Pulmonary artery endothelial cell (primary cell): ENCODE results near the gene CHTF18. TPM values are rescaled to one million over a fixed set of nuclear protein-coding genes. Genes with fewer than 3 reads are reported as not detected.

Experiments used
- DNase-seq: peaks from one replicate; pipeline ENCODE4 v3.0.0-alpha.2; 2011; ENCODE audit warnings: low read depth, low spot score
- total RNA-seq: library from RNA; depleted of rRNA; stranded (reverse); fragments of >200 nt; gene quantifications from 2 replicates; pipeline ENCODE4 v1.2.3, GENCODE V29; 2014

Gene CHTF18
- total RNA-seq, 1 donor from 2014 or later = 14.2 TPM

DNA sequence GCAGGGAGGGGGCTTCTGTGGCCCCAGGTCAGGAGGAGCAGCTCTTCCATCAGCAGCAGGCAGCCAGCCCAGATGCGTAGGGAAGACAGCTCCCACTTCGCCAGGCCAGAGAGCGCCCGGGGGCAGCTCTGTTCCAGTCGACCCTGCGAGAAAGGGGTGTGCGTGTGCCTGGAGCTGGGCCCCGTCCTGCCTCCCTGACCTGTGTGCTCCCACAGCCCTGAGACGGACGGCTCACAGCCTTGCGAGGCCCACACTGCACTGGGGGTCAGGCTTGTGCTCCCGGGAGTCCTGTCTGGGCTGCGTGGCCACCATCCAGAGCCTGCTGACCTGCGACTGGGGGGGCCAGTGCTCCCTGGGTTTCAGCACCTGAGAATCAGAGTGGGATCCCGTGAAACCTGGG, 28.4 kb upstream of the CHTF18 start:
- no peak for DNase-seq

DNA sequence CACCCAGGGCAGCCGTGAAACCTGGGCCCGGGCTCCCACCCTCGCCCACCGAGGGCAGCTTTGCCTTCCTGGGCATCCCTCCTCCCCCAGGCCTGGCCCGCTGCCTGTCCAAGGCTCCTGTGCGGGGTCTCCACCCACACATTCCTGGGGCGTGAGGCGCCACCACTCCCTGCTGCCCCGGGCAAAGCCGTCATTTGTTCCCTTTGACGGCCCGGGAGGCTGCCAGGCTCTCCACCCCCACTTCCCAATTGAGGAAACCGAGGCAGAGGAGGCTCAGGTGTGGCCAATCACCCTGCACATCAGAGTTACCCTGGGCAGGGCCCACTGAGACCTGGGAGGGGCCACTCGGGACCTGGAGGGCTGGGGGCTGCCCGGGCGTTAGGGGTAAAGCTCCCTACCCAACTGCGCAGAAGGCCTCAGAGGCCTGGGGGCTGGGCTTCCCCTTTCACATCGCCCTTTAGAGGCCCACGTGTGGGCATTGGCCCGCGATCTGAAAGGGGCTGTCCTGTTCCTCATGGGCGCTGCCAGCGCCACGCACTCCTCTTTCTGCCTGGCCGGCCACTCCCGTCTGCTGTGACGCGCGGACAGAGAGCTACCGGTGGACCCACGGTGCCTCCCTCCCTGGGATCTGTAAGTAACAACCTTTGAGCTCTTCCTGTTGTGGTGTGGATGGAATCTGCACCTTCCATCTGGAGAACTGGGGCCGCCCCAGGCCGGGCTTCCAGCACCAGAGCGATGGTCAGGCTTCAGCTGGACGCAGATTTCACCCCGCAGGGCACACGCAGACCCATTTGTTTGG, 27.7 kb upstream of the CHTF18 start, which contains the start of gene MSLN:
MSLN (plus strand) TSS at position 190 of the 799 bp plus-strand sequence. CDS start 1,947 bp downstream, outside the sequence.
- DNase-seq = no peak

DNA sequence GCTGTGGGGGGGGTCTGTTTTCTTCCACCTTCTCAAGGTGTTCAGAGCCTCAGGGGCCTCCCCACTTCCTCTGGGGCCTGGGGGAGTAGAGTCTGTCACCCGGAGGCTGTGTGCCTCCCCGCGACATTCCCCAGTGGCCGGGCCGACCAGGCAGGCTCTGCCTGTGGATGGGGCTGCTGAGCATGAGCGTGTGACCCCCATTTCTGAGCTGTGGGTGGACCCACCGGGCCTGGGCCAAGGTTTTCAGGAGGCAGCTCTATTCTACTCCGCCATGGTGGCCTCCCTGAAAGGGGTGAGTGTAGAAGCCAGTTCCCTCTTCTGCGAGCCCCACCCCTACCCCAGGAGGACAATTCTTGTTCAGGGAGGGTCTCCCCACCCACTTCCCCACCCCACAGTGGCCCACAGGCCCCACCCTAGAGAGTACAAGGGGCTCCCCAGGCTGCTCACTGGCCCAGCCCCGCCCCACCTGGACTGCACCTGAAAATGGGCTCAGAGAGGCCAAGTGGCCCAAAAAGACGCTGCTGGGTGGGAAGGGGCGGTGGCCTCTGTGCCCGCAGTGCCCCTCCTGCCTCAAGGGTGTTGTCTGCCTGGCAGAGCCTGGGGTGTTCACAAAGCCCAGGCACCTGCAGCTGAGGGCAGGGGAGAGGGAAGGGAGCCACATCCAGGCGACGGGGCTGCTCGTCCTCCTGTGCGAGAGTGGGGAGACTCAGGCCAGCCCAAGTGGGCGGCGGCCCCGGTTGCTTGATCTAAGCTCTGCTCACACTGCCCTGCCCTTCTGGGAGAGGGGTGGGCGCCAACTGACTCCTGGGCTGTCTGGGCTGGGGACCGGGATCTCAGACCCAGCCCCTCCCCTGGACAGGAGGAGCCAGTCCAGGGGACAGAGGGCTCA, 26.6 kb upstream of the CHTF18 start:
- DNase-seq = no peak

DNA sequence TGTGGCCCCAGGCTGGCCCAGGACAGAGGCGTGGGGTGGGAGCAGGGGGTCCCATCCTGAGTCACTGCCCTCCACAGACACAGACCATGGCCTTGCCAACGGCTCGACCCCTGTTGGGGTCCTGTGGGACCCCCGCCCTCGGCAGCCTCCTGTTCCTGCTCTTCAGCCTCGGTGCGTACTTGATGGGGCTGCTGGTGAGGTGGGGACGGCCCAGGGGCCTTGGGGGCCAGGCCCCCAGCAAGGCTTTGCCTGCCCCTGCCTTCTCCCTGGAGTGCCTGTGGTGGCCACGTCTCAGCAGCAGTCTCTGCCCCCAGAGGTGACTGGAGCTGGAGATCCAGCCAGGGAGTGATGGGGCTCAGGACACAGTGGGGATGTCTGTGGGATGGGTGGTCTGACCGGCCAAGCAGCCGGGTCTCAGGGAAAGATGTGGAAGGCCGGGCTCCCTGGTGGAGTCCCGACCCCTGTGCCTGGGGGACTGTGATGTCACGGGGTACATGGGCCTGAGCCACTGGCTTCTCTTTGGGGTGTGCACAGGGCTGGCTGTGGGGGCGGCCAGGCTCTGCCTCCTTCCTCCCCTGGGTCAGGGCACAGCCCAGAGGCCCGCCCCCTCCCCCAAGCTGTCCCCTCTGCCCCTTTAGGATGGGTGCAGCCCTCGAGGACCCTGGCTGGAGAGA, 25.7 kb upstream of the CHTF18 start:
- DNase-seq = no peak

DNA sequence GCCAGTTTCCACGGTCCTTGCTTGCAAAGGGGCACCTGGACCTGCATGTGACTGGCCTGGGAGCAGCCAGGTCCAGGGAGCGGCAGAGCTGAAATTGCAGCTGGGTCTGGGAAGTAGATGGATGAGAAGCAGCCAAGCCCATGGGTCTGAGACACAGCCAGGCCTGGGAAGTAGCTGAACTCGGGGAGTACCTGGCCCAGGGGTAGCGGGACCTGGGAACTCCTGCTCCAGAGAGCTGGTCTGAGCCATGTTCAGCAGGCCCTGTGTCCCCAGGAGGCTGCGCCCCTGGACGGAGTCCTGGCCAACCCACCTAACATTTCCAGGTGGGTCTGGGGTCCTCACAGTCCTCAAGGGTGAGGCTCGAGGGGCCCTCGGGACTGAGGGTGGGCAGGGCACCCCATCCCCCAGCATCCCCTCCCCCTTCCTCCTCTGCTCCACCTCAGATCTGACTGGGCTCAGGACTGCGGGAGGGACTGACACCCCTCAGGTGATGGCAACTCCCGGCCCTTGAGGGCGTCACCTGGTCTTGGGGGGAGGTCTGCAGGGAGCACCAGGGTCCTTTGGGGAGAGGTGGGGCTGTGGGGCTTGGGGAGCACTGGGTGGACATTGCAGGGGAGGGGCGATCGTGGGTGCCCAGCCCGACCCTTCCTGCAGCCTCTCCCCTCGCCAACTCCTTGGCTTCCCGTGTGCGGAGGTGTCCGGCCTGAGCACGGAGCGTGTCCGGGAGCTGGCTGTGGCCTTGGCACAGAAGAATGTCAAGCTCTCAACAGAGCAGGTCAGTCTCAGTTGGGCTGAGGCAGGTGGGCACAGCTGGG, 24.8 kb upstream of the CHTF18 start:
- no peak for DNase-seq

DNA sequence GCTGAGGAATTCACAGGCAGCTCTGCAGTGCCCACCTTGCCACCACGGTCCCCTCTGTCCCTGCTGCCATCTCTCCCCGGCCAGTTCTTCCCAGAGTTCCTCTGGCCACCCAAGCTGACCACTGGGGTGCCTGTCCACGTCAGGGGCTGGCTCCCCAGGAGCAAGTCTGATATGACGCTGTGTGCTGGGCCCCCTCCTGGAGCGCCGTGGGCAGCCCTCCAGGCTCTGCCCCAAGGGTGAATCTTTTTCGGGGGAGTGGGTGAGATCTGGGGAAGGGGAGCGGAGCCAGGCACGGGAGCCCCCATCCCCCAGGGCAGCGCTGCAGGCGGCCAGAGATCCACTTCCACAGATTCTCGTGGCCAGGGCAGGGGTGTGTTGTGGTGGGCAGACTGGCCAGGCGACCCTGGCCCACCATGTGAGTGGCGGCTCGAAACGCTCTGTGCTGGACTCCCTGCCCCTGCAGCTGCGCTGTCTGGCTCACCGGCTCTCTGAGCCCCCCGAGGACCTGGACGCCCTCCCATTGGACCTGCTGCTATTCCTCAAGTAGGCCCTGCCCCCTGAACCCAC, 24.2 kb upstream of the CHTF18 start:
- DNase-seq = no peak

DNA sequence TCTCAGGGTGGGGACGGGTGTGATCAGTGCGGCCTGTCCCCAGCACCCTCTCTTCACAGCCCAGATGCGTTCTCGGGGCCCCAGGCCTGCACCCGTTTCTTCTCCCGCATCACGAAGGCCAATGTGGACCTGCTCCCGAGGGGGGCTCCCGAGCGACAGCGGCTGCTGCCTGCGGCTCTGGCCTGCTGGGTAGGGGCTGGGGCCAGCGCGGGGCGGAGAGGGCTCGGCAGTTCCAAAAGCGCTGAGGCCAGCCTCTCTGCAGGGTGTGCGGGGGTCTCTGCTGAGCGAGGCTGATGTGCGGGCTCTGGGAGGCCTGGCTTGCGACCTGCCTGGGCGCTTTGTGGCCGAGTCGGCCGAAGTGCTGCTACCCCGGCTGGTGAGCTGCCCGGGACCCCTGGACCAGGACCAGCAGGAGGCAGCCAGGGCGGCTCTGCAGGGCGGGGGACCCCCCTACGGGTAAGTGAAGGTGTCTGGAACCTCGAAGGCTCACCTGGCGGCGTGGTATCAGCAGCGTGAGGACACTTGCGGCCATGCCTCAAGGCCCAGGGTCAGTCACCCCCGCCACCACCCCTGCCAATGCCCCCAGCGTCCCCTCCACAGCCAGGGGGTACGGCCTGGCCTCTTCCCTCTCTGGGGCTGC, 23.5 kb upstream of the CHTF18 start:
- no peak for DNase-seq

DNA sequence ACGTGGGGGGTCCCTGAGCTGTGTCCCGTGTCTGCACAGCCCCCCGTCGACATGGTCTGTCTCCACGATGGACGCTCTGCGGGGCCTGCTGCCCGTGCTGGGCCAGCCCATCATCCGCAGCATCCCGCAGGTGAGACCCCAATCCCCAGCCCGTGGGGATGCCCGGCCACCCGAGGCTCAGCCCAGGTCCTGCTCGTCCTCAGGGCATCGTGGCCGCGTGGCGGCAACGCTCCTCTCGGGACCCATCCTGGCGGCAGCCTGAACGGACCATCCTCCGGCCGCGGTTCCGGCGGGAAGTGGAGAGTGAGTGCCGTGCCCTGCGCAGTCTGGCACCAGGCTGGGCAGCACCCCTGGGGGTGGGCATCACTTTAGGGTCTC, 22.9 kb upstream of the CHTF18 start:
- DNase-seq = no peak

DNA sequence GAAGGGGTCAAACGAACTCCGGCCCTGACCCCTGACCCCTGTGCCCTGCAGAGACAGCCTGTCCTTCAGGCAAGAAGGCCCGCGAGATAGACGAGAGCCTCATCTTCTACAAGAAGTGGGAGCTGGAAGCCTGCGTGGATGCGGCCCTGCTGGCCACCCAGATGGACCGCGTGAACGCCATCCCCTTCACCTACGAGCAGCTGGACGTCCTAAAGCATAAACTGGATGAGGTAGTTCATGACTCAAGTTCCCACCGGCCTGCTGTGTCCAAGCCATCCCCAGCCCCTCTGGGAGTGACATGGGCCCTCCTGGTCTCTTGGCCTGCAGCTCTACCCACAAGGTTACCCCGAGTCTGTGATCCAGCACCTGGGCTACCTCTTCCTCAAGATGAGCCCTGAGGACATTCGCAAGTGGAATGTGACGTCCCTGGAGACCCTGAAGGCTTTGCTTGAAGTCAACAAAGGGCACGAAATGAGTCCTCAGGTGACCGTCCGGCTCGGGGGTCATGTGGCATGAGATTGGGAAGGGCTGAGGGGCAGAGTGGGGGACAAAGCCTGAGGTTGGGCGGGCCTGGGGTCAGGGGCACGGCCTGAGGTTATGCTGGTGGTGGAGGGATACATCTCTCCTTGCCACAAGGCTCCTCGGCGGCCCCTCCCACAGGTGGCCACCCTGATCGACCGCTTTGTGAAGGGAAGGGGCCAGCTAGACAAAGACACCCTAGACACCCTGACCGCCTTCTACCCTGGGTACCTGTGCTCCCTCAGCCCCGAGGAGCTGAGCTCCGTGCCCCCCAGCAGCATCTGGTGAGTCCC, 22.2 kb upstream of the CHTF18 start:
- DNase-seq = no peak

DNA sequence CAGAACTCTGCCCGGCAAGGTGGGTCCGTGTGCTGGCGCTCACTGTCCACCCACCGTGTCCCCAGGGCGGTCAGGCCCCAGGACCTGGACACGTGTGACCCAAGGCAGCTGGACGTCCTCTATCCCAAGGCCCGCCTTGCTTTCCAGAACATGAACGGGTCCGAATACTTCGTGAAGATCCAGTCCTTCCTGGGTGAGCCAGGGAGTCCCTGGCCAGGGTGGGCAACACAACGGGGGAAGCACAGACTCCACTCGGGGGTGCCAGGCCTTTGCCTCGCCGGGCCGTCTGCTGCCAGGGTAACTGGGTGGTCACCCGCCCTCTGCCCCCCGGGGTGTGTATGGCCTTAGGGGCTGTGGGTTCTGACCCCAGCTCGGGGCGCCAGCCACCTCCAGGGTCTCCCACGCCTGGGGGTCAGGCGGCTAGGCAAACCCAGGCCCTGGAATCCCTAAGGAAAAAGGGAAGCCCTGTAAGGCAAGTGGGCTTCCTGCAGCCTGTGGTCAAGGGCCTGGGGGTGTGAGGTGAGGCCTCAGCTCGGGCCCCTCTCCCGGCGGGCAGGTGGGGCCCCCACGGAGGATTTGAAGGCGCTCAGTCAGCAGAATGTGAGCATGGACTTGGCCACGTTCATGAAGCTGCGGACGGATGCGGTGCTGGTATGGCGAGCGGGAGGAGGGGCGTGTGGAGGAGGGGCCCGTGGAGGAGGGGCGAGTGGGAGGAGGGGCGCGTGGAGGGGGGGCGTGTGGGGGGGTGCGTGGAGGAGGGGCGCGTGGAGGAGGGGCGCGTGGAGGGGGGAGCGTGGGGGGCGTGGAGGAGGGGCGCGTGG, 21.4 kb upstream of the CHTF18 start:
- no peak for DNase-seq

DNA sequence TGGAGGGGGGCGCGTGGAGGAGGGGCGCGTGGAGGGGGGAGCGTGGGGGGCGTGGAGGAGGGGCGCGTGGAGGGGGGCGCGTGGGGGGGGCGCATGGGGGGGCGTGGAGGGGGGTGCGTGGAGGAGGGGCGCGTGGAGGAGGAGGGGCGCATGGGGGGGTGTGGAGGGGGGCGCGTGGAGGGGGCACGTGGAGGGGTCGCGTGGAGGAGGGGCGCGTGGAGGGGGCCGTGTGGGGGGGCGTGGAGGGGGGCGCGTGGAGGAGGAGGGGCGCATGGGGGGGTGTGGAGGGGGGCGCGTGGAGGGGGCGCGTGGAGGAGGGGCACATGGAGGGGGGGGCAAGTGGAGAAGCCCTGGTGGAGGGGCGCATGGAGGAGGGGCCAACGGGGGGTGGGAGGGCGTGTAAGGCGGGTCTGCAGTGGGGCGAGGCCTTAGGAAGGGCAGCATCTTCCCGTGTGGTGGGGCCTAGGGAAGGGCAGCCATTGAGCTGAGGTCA, 20.6 kb upstream of the CHTF18 start:
- no peak for DNase-seq

DNA sequence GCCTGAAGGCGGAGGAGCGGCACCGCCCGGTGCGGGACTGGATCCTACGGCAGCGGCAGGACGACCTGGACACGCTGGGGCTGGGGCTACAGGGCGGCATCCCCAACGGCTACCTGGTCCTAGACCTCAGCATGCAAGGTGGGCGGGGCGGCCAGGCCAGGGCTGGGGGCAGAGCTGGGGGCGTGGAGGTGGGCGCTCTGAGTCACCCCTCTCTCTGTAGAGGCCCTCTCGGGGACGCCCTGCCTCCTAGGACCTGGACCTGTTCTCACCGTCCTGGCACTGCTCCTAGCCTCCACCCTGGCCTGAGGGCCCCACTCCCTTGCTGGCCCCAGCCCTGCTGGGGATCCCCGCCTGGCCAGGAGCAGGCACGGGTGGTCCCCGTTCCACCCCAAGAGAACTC, 20.0 kb upstream of the CHTF18 start:
- no peak for DNase-seq

DNA sequence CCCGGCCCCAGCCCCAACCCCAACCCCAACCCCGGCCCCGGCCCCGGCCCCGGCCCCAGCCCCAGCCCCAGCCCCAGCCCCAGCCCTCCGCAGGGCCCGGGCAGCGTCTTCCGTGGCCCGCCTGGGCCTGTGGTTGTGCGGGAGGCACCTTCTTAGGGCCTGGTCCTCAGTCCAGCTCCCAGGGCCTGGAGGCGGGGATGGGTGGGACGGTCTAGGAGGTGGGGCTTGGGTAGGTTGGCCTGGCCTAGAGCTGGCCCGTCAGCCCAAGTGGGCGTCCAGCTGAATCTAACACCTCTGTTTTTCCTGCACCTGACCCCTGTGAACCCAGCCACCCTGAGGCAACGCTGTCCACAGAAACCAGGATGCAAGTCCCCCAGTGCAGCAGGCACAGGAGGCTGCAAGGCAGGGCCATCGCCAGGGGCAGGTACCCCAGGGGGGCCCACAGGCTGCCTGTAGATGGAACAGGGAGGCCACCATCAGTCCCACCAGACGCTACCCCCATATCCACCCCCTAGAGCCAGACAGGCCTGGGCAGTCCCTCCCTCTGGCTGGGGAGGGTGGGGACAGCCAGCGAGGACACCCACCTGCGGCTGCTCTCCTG, 19.1 kb upstream of the CHTF18 start:
- no peak for DNase-seq

DNA sequence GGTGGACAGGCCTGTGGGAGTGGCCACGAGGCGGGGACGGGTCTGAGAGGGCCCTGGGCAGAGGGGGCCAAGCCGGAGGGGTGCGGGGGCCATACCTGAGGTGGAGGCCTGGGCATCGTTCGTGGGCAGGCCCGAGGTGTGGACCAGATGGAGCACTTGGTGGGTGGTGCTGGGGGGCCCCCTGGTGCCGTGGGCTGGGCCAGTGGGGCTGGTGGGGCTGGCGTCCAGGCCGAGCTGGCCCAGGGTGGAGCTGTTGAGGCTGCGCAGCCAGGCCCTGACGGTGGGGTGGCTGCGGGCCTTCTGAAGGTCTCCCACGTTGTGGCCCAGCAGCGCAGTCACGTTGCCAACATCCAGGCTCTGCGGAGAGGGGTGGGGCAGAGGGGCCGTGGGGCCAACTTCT, 18.5 kb upstream of the CHTF18 start:
- DNase-seq = no peak

DNA sequence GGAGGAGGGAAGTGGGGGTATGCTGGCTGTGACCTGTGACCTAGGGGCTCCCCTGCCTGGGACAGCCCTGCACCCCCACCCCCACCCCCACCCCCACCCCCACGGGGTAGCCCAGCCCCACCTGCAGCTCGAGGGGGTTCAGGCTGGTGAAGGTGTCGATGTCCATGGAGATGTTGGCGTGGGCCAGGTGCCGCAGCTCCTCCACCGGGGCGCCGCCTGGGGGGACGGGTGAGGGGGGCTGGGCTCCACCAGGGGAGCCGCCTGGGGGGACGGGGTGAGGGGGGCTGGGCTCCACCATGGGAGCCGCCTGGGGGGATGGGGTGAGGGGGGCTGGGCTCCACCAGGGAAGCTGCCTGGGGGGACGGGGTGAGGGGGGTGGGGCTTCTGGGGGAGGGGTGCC, 18.0 kb upstream of the CHTF18 start:
- DNase-seq = no peak

DNA sequence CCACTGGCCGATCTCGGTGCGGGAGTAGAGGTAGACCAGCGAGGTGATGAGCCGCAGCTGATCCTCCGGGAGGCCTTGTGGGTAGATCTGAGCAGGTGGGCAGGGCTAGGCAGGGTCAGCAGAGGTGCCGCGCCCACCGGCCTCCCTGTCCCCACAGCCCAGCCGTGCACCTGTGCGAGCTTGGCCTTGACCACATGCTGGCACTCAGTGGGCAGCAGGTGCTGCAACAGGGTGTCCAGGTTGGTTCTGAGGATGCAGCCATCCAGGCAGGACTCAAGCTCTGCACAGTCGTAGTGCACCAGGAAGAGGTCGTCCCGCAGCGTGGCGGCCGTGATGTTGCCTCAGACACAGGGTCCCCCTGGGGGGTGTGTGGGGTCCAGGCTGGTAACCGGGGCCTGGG, 15.5 kb upstream of the CHTF18 start:
- DNase-seq = no peak

DNA sequence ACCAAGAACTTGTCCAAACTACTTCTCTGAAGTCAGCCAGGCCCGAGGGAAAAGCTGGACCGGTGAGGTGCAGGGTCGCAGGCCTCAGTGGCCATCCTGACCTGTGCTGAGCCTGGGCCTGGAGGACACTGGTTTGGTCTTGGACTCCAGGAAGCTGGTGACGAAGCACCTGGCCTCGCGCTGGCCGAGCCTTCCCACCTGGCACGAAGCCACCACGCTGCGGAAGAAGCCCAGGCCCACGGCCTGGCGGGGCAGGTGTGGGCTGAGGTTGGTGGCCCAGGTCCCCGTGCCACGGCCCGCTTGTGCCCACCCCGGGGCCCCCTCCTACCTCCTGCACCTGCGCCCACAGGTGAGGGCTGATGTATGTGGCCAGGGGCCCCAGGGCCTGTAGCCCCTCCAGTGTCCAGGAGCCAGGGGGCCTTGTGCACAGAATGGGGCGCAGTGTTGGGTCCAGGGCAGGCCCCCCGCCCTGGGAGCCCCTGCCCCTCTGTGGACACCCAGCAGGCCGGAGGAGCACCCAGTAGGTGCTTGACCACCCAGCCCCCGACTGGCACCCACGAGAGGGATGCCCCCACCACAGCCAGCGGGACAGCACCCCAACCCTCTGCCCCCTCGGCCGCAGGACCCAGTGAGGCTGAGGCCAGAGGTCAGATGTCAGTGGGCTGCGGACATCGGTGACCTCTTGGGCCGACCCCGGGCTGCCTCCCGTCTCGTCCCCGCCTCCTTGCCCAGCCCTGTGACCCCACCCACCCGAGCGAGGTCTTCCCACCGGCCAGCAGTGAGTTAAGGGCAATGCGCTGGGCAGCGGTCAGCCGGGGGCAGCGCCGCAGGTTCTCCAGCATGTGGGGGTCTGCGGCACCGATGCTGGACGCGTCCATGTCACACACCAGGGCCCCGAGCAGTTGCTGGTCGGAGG, 14.1 kb upstream of the CHTF18 start:
- no peak for DNase-seq
